Measurements from ENCODE around the gene RASGEF1B.

DNA sequence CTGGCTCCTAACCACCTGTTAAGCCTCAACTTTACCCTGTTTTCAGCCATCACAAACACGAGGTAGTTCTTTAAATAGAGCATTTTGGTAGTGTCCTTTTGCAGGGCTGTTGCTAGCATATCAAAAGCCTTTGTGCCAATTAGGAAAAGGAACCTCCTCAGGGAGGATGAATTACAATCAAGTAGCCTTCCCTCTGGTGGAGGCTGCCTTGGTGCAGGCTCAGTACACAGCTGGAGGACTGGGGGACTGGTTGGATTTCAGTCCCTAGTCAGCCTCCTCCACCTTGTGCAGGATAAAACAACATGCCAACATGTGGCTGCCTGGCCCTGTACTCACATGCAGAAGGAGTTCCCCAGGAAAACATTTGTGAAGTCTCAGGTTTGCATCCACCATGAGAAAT lies 53.1 kb downstream of the RASGEF1B start:
- TF ChIP-seq, protein P1, sequence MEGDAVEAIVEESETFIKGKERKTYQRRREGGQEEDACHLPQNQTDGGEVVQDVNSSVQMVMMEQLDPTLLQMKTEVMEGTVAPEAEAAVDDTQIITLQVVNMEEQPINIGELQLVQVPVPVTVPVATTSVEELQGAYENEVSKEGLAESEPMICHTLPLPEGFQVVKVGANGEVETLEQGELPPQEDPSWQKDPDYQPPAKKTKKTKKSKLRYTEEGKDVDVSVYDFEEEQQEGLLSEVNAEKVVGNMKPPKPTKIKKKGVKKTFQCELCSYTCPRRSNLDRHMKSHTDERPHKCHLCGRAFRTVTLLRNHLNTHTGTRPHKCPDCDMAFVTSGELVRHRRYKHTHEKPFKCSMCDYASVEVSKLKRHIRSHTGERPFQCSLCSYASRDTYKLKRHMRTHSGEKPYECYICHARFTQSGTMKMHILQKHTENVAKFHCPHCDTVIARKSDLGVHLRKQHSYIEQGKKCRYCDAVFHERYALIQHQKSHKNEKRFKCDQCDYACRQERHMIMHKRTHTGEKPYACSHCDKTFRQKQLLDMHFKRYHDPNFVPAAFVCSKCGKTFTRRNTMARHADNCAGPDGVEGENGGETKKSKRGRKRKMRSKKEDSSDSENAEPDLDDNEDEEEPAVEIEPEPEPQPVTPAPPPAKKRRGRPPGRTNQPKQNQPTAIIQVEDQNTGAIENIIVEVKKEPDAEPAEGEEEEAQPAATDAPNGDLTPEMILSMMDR (IDR thresholded peaks at IDR 0.05): no peak
- no peak for TF ChIP-seq POLR2AphosphoS5 (IDR thresholded peaks at IDR 0.05)

All from esophagus muscularis mucosa (tissue), 3 donors.